MM.1S (cell line): Measurements from ENCODE around the gene FAM107B.

ENCODE experiments used
- DNase-seq: peaks from one replicate; pipeline ENCODE4 v3.0.0-alpha.2; 2015
- H2AFZ ChIP-seq: fragments of 300-600 bp; sonication (generic); 2 replicates; pipeline ENCODE4 v1.6.0; 2016; ENCODE audit warnings: antibody characterized with exemption, low read length
- H3F3A ChIP-seq: fragments of 300-600 bp; sonication (generic); 2 replicates; pipeline ENCODE4 v1.6.1; 2016; ENCODE audit warnings: mild to moderate bottlenecking, antibody characterized with exemption, low read length, moderate library complexity, mixed read lengths; ENCODE audit not compliant: insufficient read depth
- H3K27ac ChIP-seq: fragments of 300-600 bp; sonication (generic); 2 replicates; pipeline ENCODE4 v1.5.1; 2016; ENCODE audit warnings: mild to moderate bottlenecking, low read length
- H3K27me3 ChIP-seq: fragments of 300-600 bp; sonication (generic); replicated peaks from 2 replicates; pipeline ENCODE4 v1.6.0; 2016; ENCODE audit warnings: low read length; ENCODE audit not compliant: insufficient read depth
- H3K36me3 ChIP-seq: fragments of 300-600 bp; sonication (generic); replicated peaks from 2 replicates; pipeline ENCODE4 v1.6.1; 2016; ENCODE audit warnings: mild to moderate bottlenecking, low read length, mixed read lengths; ENCODE audit not compliant: insufficient read depth
- H3K4me1 ChIP-seq: fragments of 300-600 bp; sonication (generic); 2 replicates; pipeline ENCODE4 v1.6.1; 2016; ENCODE audit warnings: low read length, mixed read lengths
- H3K4me2 ChIP-seq: fragments of 300-600 bp; sonication (generic); 2 replicates; pipeline ENCODE4 v1.6.0; 2016; ENCODE audit warnings: low read depth, low read length
- H3K4me3 ChIP-seq: fragments of 300-600 bp; sonication (generic); 2 replicates; pipeline ENCODE4 v1.5.1; 2016; ENCODE audit warnings: low read length, mixed read lengths
- H3K79me2 ChIP-seq: fragments of 300-600 bp; sonication (generic); 2 replicates; pipeline ENCODE4 v1.6.1; 2016; ENCODE audit warnings: mixed run types, low read length, mixed read lengths
- H3K9ac ChIP-seq: fragments of 300-600 bp; sonication (generic); 2 replicates; pipeline ENCODE4 v1.6.1; 2016; ENCODE audit warnings: low read length, mixed read lengths
- H3K9me2 ChIP-seq: fragments of 300-600 bp; sonication (generic); replicated peaks from 2 replicates; pipeline ENCODE4 v1.6.1; 2016; ENCODE audit warnings: mild to moderate bottlenecking, low read length, mixed read lengths; ENCODE audit not compliant: insufficient read depth
- H3K9me3 ChIP-seq: fragments of 300-600 bp; sonication (generic); replicated peaks from 2 replicates; pipeline ENCODE4 v1.6.1; 2016; ENCODE audit warnings: mild to moderate bottlenecking, low read length, mixed read lengths; ENCODE audit not compliant: insufficient read depth
- H4K20me1 ChIP-seq: fragments of 300-600 bp; sonication (generic); 2 replicates; pipeline ENCODE4 v1.6.1; 2016; ENCODE audit warnings: mild to moderate bottlenecking, low read length, moderate library complexity, mixed read lengths; ENCODE audit not compliant: insufficient read depth
- EZH2 ChIP-seq: fragments of 300-600 bp; sonication (generic); optimal IDR thresholded peaks from 2 replicates; pipeline ENCODE3; 2017; ENCODE audit warnings: low read depth, mild to moderate bottlenecking, antibody characterized with exemption, low read length, mixed read lengths
- EZH2phosphoT487 ChIP-seq: fragments of 300-600 bp; sonication (generic); IDR thresholded peaks from 2 replicates; pipeline ENCODE4 v1.6.1; 2018; ENCODE audit warnings: antibody characterized with exemption, low read length
- TF ChIP-seq, protein P1 (sequence below): fragments of 300-600 bp; sonication (generic); IDR thresholded peaks from 2 replicates; pipeline ENCODE4 v1.5.1; 2016; ENCODE audit warnings: antibody characterized with exemption, low read length, mixed read lengths

FAM107B gene

DNA sequence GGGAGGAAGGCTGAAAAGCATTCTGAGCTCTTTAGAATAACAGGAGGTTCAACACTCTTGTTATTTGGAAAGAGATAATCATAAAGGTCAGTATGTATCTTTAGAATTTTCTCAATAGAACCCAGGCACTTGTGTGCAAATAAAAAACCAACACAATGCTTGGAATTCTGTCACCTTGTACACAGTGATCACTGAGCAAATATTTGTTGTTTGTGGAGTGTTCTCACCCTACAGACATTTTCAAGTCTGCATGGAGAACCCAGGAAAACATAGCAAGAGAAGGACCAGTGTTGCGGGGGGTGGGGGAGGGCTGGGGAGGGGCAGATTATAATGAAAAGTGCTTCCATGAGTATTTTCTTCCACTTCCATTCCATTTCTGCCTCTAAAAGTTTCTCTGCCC lies 87.4 kb downstream of the FAM107B start:
- no peaks in the 10 kb centered on the region for H3K9me3 ChIP-seq
- no peak overlapping the region for H2AFZ ChIP-seq
- H3K36me3 ChIP-seq = no peaks in the 10 kb centered on the region
- no peaks in the 10 kb centered on the region for H3K27me3 ChIP-seq
- H3K4me1 ChIP-seq = peaks cover 15% of the 10 kb centered on the region
- 0 out of 2 replicates have a peak overlapping the region, but pooled peaks have one; percentile 55 for H3K4me2 ChIP-seq
- no peaks in the 10 kb centered on the region for H3K9me2 ChIP-seq
- H3K4me3 ChIP-seq = no peak overlapping the region
- no peak overlapping the region for H3K9ac ChIP-seq
- no peaks in the 10 kb centered on the region for H4K20me1 ChIP-seq
- no peaks in the 10 kb centered on the region for H3K79me2 ChIP-seq
- TF ChIP-seq EZH2 = no peak
- no peak for TF ChIP-seq EZH2phosphoT487
- TF ChIP-seq, protein P1, sequence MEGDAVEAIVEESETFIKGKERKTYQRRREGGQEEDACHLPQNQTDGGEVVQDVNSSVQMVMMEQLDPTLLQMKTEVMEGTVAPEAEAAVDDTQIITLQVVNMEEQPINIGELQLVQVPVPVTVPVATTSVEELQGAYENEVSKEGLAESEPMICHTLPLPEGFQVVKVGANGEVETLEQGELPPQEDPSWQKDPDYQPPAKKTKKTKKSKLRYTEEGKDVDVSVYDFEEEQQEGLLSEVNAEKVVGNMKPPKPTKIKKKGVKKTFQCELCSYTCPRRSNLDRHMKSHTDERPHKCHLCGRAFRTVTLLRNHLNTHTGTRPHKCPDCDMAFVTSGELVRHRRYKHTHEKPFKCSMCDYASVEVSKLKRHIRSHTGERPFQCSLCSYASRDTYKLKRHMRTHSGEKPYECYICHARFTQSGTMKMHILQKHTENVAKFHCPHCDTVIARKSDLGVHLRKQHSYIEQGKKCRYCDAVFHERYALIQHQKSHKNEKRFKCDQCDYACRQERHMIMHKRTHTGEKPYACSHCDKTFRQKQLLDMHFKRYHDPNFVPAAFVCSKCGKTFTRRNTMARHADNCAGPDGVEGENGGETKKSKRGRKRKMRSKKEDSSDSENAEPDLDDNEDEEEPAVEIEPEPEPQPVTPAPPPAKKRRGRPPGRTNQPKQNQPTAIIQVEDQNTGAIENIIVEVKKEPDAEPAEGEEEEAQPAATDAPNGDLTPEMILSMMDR = no peak
- peaks cover 14% of the 10 kb centered on the region for H3F3A ChIP-seq
- H3K27ac ChIP-seq = peak overlapping the region; percentile 79; the same call in 1 of the 2 replicates
- no peak for DNase-seq

DNA sequence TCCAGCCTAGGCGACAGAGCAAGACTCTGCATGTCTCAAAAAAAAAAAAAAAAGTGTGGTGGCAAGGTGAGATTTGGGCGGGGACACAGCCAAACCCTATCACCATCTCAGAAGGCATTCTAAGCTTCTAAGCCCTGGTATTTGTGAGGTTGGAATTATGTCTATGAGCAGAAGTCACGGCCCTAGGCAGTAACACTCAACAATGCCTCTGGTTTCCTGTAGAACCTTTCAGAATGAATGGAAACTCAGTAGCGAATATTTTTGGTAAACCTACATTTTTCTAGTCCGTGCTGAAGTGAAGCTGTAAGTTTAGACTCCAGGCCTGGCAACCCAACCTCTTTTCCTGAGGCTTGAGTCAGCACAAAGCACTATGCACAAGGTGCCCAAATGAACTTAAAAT lies 88.3 kb downstream of the FAM107B start:
- Histone ChIP-seq H4K20me1 (no peaks in the 10 kb centered on the region), H3K9ac (peak overlapping the region; percentile 16; the same call in 1 of the 2 replicates), H3K79me2 (no peaks in the 10 kb centered on the region), H3K27ac (peak overlapping the region; percentile 79), H3K4me1 (peaks cover 15% of the 10 kb centered on the region), H2AFZ (peak overlapping the region; percentile 34), H3K4me3 (no peak overlapping the region), H3K27me3 (no peaks in the 10 kb centered on the region), H3K9me2 (no peaks in the 10 kb centered on the region), H3K4me2 (peak overlapping the region; percentile 55), H3F3A (peaks cover 14% of the 10 kb centered on the region), H3K36me3 (no peaks in the 10 kb centered on the region), H3K9me3 (no peaks in the 10 kb centered on the region)
- TF ChIP-seq, protein P1 = no peak
- DNase-seq = peak; percentile 91

DNA sequence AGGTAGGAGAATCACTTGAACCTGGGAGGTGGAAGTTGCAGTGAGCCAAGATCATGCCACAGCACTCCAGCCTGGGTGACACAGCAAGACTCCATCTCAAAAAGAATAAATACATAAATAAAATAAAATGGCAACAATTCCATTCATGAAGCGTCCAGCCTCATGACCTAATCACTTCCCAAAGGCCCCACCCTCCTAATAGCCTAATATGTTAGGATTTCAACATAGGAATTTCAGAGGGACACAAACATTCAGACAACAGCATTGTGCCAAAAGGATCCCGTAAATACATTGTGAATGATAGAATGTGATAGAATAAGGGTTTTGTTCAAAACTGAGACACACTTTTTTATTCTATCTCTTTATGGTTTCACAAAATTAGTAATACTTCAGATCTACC lies 90.3 kb downstream of the FAM107B start:
- Histone ChIP-seq H3F3A (peaks cover 14% of the 10 kb centered on the region), H3K27ac (no peak overlapping the region), H3K4me3 (no peak overlapping the region), H3K27me3 (no peaks in the 10 kb centered on the region), H4K20me1 (no peaks in the 10 kb centered on the region), H3K4me1 (peaks cover 15% of the 10 kb centered on the region), H3K4me2 (no peak overlapping the region), H3K9me3 (no peaks in the 10 kb centered on the region), H3K79me2 (no peaks in the 10 kb centered on the region), H3K9me2 (no peaks in the 10 kb centered on the region), H3K36me3 (no peaks in the 10 kb centered on the region), H2AFZ (no peak overlapping the region), H3K9ac (no peak overlapping the region)
- TF ChIP-seq EZH2 (no peak), EZH2phosphoT487 (no peak)
- TF ChIP-seq, protein P1 = no peak
- no peak for DNase-seq
